Hepatocyte (in vitro differentiated cells): ENCODE data around the gene HAO2. TPM values are rescaled to one million over a fixed set of nuclear protein-coding genes. Genes with fewer than 3 reads are reported as not detected.

Source experiments
- DNase-seq: peaks from one replicate; pipeline ENCODE4 v3.0.0-alpha.2; 2016; ENCODE audit warnings: low spot score
- H2AFZ ChIP-seq: fragments of 200-600 bp; sonication (generic); 2 replicates; pipeline ENCODE4 v1.6.0; 2016; ENCODE audit warnings: antibody characterized with exemption, mild to moderate bottlenecking
- H3K27ac ChIP-seq: fragments of 200-600 bp; sonication (generic); 2 replicates; pipeline ENCODE4 v1.5.1; 2016; ENCODE audit warnings: mild to moderate bottlenecking
- H3K27me3 ChIP-seq: fragments of 200-600 bp; sonication (generic); 2 replicates; pipeline ENCODE4 v1.6.1; 2016
- H3K36me3 ChIP-seq: fragments of 200-600 bp; sonication (generic); replicated peaks from 2 replicates; pipeline ENCODE4 v1.5.1; 2016; ENCODE audit warnings: low read depth; ENCODE audit not compliant: insufficient read depth
- H3K4me1 ChIP-seq: fragments of 200-600 bp; sonication (generic); 2 replicates; pipeline ENCODE4 v1.5.1; 2016; ENCODE audit warnings: mild to moderate bottlenecking, moderate library complexity; ENCODE audit not compliant: insufficient read depth
- H3K4me2 ChIP-seq: fragments of 200-600 bp; sonication (generic); 2 replicates; pipeline ENCODE4 v1.6.0; 2016
- H3K4me3 ChIP-seq: fragments of 200-600 bp; sonication (generic); 2 replicates; pipeline ENCODE4 v1.5.1; 2016; ENCODE audit warnings: mild to moderate bottlenecking
- H3K79me2 ChIP-seq: fragments of 200-600 bp; sonication (generic); 2 replicates; pipeline ENCODE4 v1.6.0; 2017; ENCODE audit warnings: mild to moderate bottlenecking
- H3K9me2 ChIP-seq: fragments of 200-600 bp; sonication (generic); replicated peaks from 2 replicates; pipeline ENCODE4 v1.6.0; 2017; ENCODE audit warnings: mild to moderate bottlenecking; ENCODE audit not compliant: insufficient read depth
- H3K9me3 ChIP-seq: fragments of 200-600 bp; sonication (generic); 2 replicates; pipeline ENCODE4 v1.5.1; 2016; ENCODE audit warnings: low read depth, mild to moderate bottlenecking
- H4K20me1 ChIP-seq: fragments of 200-600 bp; sonication (generic); 2 replicates; pipeline ENCODE4 v1.6.0; 2016; ENCODE audit warnings: mild to moderate bottlenecking; ENCODE audit not compliant: insufficient read depth, poor library complexity, severe bottlenecking
- EZH2 ChIP-seq: fragments of 200-600 bp; sonication (generic); IDR thresholded peaks from 2 replicates; pipeline ENCODE4 v1.6.1; 2016; ENCODE audit warnings: antibody characterized with exemption, mild to moderate bottlenecking, borderline replicate concordance
- EZH2phosphoT487 ChIP-seq: fragments of 200-600 bp; sonication (generic); IDR thresholded peaks from one replicate; pipeline ENCODE4 v1.6.1; 2018; ENCODE audit warnings: antibody characterized with exemption, mild to moderate bottlenecking, low read depth, moderate library complexity; ENCODE audit not compliant: unreplicated experiment, severe bottlenecking
- WGBS: methylation state at CpG from one replicate; pipeline ENCODE4 v1.1.6; 2016; ENCODE audit warnings: low lambda C conversion rate; ENCODE audit errors: missing lambda C conversion rate; 5-methylcytosine and 5-hydroxymethylcytosine counted together
- polyA plus RNA-seq: library from polyadenylated mRNA; unstranded; fragments of >200 nt; fragmentation: Nextera tagmentation; extraction: Ambion mirVana; gene quantifications from 2 replicates; pipeline ENCODE4 v1.2.1, GENCODE V29; 2016
- total RNA-seq: library from RNA; depleted of rRNA; stranded (reverse); fragments of >200 nt; gene quantifications from 2 replicates; pipeline ENCODE4 v1.2.3, GENCODE V29; 2014
- TF ChIP-seq, protein P1 (sequence below): fragments of 200-600 bp; sonication (generic); IDR thresholded peaks from 2 replicates; pipeline ENCODE4 v1.5.1; 2016; ENCODE audit warnings: antibody characterized with exemption, mild to moderate bottlenecking; ENCODE audit not compliant: poor library complexity

The HAO2 gene
- total and polyA plus RNA-seq, 2 experiments from 2014 or later = 14.2 to 16.6 TPM

DNA sequence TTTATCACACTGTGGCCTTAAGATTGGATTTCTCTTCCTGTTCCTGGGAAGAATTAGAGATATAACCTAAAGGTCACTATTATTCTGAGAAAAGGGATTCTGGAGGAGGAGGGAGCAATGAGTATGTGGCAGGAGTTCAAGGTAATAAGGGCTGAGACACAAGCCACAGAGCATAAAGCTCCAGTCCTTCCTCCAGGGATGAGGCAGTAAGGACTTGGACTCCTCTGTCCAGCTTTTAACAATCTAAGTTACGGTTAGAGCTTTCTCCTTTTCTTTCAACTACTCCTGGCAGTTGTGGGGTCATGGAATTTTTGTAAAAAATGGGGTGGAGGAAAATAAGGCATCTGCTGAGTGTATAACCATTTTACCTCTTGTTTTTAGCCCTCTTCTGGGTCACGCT lies 46.4 kb downstream of the HAO2 start, which contains the start of gene HSD3B2:
Gene HSD3B2, plus strand, starts transcription at position 201 of the 400 bp plus-strand sequence. CDS start 270 bp downstream, outside the sequence.
- Histone ChIP-seq H3K4me1 (peaks cover 7% of the 10 kb centered on the region), H2AFZ (no peak within 1 kb of the TSS), H3K79me2 (no peaks in the 10 kb centered on the region), H3K4me2 (no peak within 1 kb of the TSS), H4K20me1 (no peaks in the 10 kb centered on the region), H3K9me3 (no peaks in the 10 kb centered on the region), H3K27me3 (no peaks in the 10 kb centered on the region), H3K9me2 (no peaks in the 10 kb centered on the region), H3K4me3 (no peak within 1 kb of the TSS), H3K36me3 (no peaks in the 10 kb centered on the region), H3K27ac (no peak within 1 kb of the TSS)
- DNase-seq = no peak
- TF ChIP-seq, protein P1, sequence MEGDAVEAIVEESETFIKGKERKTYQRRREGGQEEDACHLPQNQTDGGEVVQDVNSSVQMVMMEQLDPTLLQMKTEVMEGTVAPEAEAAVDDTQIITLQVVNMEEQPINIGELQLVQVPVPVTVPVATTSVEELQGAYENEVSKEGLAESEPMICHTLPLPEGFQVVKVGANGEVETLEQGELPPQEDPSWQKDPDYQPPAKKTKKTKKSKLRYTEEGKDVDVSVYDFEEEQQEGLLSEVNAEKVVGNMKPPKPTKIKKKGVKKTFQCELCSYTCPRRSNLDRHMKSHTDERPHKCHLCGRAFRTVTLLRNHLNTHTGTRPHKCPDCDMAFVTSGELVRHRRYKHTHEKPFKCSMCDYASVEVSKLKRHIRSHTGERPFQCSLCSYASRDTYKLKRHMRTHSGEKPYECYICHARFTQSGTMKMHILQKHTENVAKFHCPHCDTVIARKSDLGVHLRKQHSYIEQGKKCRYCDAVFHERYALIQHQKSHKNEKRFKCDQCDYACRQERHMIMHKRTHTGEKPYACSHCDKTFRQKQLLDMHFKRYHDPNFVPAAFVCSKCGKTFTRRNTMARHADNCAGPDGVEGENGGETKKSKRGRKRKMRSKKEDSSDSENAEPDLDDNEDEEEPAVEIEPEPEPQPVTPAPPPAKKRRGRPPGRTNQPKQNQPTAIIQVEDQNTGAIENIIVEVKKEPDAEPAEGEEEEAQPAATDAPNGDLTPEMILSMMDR = no peak
- TF ChIP-seq EZH2 (no peak), EZH2phosphoT487 (no peak)
- WGBS = 89% methylated on average over 2 of the region's 2 CpGs

DNA sequence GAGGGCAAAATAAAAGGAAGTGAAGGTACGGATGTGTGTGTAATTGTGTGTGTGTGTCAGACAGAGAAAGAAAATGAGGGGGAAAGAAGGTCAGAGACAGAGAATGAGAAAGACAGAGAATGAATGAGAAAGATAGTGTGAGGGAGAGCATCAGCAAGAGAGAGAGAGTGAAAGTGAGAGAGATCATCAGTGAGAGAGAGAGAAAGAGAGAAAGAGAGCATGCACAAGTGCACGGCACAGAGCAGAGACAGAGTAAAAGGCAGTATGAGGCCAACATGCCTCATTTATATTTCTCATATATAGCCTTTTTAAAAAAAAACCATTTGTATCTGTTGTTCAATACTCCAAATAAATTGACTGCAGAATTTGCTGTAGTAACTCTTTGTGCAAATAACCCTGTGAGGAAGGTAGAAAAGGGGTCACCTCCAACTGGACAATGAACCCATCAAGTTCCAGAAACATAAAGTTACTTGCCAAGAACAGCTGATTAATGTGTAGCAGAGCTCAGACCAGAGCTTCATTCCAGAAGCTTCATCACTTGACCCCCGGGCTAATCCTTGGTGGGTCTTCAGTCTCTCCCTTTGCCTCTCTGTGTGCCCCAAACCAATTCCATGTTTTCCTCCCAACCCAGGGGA lies 47.5 kb downstream of the HAO2 start:
- H3K79me2 ChIP-seq = no peaks in the 10 kb centered on the region
- no peaks in the 10 kb centered on the region for H3K27me3 ChIP-seq
- H3K4me2 ChIP-seq = no peak overlapping the region
- H2AFZ ChIP-seq = no peak overlapping the region
- H3K4me1 ChIP-seq = no peaks in the 10 kb centered on the region
- no peak overlapping the region for H3K27ac ChIP-seq
- no peak overlapping the region for H3K4me3 ChIP-seq
- no peaks in the 10 kb centered on the region for H4K20me1 ChIP-seq
- TF ChIP-seq EZH2 (no peak), EZH2phosphoT487 (no peak)
- TF ChIP-seq, protein P1 = no peak
- H3K9me2 ChIP-seq = no peaks in the 10 kb centered on the region
- H3K9me3 ChIP-seq = no peaks in the 10 kb centered on the region
- WGBS = 86% methylated on average over 3 of the region's 3 CpGs
- no peaks in the 10 kb centered on the region for H3K36me3 ChIP-seq
- no peak for DNase-seq

DNA sequence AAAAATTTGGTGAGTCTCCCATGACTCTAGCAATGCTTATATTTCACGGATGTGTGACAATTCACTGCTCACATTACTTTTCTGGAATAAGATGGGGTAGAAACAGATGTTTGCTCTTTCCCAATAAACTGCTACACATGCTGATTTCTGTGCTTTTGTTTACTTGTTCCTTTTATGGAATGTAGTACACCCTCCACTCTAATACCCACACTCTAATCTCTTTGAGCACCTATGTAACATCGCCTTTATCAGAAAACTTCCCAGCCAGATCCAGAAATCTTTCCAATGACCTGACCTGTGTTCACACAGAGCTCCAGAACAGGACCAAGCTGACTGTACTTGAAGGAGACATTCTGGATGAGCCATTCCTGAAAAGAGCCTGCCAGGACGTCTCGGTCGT lies 50.5 kb downstream of the HAO2 start:
- Histone ChIP-seq H2AFZ (no peak overlapping the region), H3K4me2 (no peak overlapping the region), H3K27ac (no peak overlapping the region), H3K27me3 (no peaks in the 10 kb centered on the region), H4K20me1 (no peaks in the 10 kb centered on the region), H3K36me3 (no peaks in the 10 kb centered on the region), H3K79me2 (no peaks in the 10 kb centered on the region), H3K4me1 (no peaks in the 10 kb centered on the region), H3K4me3 (no peak overlapping the region), H3K9me2 (no peaks in the 10 kb centered on the region), H3K9me3 (no peaks in the 10 kb centered on the region)
- 90% methylated on average over 5 of the region's 5 CpGs for WGBS
- DNase-seq = no peak
- TF ChIP-seq EZH2 = no peak
- TF ChIP-seq EZH2phosphoT487 = no peak
- TF ChIP-seq, protein P1 = no peak
